GM19025 (cell line): ENCODE results near the gene MORC4.

ENCODE experiments used
- ATAC-seq: cut with Tn5 transposase; IDR thresholded peaks from one replicate; pipeline ENCODE4 v1.9.1; 2021; ENCODE audit warnings: mild to moderate bottlenecking, low read depth, moderate library complexity; ENCODE audit not compliant: unreplicated experiment

Gene MORC4

DNA sequence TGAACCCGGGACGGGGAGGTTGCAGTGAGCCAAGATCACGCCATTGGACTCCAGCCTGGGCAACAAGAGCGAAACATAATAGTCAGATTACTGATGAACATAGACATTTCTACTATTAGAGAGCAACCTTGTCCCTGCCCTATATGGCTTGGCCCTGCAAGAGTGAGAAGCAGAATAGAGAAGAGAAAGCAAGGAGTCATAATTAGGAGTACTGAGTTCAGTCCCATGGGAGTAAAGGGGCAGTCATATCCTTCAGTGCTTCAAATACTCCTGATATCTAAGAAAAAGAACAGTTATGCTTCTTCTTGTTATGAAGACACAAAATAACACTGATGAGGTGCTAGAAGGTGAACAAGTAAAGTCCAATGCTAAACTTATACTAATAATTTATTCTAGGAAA, 46.0 kb downstream of the MORC4 start:
- ATAC-seq = no peak

DNA sequence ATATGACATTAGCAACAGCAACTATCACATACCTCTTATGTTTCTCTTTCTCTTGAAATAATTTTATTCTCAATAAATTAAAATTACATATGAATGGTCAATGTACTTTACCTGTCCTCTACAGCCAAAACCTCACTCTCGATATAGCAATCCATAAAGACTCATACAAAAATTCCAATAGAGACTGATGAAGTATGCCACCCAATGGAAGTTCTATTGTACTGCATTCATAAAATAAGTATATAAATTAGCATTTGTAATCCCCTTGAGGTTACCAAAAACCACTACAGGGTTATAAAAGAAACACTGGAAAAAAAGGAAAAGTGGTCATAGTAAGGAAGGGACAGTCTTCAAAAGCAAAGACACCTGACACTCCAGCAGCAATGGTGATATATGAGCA, 47.0 kb downstream of the MORC4 start:
- ATAC-seq = no peak

DNA sequence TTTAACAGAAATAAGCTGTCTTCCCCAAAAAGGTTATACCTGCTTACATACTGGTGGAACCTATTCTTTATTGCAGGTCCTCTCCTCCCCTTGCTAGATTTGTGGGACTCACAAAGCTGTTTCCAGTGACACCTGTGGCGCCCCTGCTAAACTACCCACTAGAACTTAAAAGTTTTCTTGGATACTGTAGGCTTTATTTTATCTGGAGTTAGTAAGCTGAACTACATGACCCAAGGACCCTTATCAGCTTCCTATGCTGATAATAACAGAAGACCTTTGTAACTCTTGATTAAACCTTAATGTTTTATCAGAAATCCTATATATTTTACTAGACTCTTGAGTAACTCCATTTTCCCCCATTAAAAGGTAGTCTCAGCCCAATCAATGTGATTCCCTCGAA, 47.5 kb downstream of the MORC4 start:
- ATAC-seq = no peak

DNA sequence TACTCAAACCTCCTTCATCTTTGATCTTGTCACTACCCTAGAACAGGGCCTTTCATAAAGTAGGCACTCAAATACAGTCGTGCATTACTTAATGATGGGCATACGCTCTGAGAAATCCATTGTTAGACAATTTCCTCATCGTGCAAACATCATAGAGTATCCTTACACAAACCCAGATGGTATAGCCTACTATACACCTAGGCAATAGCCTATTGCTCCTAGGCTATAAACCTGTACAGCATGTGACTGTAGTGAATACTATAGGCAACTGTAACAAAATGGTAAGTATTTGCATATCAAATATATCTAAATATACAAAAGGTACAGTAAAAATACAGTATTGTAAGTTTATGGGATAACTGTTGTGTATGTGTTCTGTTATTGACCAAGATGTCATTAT, 47.9 kb downstream of the MORC4 start:
- ATAC-seq = no peak

DNA sequence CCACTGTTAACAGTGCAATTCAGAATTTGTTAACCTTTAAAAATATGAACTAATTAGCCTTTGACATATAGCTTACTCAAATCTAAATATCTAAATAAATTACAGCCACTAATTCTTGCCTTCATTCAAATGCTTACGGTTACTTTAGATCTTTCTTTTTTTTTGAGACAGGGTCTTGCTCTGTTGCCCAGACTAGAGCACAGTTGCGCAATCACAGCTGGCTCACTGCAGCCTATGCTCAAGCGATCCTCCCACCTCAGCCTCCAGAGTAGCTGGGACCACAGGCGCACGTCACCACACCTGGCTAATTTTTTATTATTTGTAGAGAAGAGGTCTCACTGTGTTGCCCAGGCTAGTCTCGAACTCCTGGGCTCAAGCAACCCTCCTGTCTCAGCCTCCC, 48.8 kb downstream of the MORC4 start:
- ATAC-seq = no peak

DNA sequence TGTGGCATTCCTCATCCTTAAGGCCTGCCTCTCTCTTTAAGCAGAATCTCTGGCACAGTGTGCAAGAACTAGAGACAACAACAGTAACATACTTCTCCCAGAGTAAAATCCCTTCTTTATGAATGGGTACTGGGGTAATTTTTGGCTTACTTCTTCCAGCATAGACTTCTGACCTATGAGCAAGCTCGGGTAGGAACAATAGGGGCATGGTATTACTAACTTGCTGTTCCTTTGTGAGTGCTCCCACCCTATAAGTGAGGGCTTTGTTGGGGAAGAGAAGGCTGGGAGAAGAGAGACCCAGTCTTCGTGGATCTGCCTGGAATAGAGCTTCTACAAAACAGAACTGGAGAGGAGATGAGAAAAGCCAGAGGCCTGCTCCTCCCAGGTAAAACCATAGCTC, 49.6 kb downstream of the MORC4 start:
- ATAC-seq = no peak

DNA sequence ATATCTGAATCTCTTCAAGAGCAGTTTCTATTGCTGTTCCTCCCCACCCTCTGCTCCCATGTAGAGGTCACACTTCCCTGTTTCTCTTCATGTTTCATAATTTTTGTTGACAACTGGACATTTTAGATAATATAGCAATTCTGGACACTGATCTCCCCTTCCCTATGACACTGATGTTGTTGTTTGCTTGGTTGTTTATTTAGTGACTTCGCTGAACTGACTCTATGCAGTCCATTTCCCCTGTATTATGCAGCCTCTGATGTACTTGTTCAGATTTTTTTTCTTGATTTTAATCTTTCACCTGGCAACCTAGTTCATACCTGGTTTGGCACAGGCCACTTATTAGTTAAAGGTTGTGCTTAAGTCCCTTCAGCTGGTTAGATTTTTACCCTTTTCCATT, 50.6 kb downstream of the MORC4 start:
- ATAC-seq = no peak

DNA sequence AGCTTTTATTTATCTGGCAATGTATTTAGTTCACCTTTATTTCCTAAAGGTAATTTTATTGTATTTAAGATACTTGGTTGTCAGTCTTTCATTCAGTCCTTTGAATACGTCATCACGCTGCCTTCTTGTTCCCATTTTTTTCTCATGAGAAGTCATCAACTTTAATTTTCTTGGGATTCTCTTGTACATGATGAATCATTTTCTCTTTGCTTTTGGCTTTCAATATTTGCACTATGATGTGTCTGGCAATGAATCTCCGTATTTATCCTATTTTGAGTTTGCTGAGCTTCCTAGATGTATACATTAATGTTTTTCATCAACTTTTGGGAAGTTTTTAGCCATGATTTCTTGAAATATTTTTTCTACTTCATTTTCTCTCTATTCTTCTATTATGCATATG, 51.4 kb downstream of the MORC4 start:
- ATAC-seq = no peak

DNA sequence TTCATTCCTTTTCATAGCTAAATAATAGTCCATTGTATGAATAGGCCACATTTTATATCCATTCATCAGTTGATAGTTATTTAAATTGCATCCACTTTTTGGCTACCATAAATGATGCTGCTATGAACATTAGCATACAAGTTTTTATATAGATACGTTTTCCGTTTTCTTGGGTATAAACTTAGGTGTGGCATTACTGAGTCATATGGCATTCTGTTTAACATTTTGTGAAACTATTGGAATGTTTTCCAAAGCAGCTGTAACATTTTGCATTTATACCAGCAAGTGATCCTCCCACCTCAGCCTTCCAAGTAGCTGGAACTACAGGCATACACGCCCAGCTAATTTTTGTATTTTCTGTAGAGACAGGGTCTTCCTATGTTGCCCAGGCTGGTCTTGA, 53.5 kb downstream of the MORC4 start:
- no peak for ATAC-seq

DNA sequence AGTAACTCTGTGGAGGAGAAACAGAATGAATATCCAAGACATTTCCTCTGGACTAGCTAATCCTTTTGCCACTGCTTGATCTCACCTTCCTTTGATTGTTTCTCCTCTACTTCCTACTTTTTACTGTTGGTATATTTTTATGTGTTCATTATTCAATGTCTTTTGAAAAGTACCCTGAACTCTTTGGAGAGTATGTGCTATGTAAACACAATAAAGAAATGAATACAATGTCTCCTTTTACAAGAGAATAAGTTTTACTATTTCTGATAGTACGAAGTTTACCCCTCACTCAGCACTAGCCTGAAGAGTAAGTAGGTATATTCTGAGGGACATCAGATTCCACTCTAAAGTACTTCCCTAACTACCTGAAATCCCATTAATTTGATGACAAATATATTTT, 59.9 kb downstream of the MORC4 start:
- no peak for ATAC-seq

DNA sequence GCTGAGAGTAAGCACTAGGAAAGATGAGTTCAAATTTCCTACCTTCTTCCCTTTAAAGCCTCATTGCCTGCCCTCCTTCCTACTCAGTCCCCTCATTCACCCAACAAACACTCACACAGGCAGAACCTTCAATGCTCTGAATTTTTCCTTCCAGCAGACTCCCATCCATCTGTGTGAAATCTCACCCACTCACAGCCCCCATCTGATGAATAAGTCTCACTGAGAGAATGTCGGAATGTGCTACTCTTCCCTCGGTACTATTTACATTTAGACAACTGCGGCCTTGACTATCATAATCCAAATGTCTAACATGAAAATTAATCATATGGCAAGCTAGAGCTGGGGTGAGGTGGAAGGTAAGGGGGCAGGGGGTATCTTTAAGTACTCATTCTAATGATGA, 60.4 kb downstream of the MORC4 start:
- ATAC-seq = no peak

DNA sequence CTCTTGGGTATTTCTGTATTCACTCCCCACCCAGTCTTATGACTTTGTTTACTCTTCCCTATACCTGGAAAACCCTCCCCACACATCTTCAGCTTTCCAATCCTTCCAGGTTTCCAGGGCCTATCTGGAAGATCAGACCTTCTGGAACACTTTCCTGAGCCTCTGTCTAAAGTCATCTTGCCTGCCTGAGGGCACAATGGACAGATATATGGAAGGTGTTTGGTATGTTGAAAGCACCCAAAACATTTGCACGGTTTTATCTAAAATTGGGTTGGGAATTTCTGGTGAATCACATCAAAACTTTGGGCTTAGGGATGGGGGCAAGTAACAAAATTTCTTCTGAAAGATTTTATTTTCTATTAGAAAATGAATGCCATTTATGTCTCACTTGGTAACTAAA, 63.8 kb downstream of the MORC4 start:
- no peak for ATAC-seq

DNA sequence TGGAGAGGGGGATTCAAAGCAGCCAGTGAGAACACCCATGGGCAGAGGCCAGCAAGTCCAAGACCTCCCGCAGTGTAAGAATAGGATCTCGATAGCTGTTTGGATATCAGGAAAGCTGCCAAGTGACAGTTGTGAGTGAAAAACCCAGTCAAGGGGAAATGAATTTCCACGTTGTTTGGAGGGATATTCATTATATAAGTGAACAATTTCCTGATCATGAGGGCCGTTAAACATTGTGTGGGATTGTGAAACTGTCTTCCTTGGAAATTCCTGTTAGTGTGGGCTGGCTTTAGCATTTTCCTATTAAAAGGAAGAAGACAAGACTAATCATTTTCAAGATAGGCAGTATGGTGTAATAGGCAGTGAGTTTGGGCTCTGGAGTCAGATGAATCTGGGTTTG, 64.8 kb downstream of the MORC4 start:
- ATAC-seq = no peak

DNA sequence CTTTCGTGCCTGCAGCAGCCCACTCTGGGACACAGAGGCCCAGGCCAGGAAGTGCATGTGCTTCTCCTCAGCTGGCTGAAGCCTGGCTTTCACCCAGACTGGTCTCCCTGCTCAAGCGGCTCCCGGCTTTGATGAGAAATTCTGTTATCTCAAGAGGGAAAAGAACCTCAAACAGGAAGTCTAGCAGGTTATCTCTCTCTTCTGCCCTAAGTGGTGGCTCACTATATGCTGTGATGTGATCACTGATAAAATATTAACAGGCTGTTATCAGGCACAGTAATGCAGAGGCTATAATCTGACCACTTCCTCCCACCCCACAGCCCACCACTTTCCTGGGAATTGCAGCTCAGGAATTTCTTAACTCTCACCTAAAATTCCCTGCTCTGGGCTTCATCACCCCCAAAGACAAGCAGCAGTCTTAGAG, 66.5 kb downstream of the MORC4 start:
- ATAC-seq = no peak

DNA sequence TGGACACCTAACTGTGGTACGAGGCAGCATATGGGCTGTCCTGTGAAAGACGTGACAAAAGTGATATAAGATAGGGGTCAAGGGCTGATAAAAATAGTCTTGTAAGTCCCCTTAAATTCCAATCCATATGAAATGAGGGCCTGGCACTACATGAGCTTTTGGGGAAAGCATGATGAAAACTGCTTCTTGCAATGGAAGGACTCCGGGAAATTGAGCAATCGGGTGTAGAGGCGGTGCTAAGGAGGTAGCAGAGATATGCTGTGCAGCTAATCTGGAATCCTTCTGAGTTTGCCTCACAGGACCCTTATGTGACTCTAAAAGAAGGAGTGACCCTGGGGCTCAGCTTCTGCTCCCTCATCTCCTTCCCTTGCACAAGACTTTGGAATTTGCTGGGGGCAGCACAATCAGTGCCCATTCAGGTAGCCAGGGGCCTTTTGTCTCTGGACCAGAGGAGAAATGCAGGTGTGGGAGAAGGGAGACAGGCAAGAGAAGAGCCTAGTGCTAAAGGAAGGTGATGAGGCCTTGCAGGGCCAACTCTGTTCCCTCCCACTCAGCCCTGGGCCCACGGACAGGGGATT, 67.0 kb downstream of the MORC4 start:
- ATAC-seq = no peak

DNA sequence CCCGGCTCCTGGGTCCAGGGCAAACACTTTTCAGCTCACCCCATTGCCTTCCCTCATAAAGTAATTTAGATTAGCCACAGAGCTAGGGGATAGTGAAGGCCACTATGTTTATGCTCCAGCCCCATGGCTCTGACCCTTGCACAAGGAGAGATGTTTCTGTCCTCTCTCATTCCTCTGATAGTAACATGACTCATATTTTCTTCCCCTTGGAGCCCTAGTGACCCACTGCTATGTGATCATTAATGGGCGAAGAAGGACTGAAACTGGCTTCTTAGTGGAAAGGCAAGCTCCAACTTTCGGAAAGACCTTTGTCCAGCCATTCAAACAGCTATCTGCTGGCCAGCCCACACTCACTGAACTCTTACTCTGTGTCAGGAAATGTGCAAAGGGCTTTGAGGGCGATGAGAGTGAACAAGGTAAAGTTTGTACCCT, 67.5 kb downstream of the MORC4 start:
- ATAC-seq = no peak

DNA sequence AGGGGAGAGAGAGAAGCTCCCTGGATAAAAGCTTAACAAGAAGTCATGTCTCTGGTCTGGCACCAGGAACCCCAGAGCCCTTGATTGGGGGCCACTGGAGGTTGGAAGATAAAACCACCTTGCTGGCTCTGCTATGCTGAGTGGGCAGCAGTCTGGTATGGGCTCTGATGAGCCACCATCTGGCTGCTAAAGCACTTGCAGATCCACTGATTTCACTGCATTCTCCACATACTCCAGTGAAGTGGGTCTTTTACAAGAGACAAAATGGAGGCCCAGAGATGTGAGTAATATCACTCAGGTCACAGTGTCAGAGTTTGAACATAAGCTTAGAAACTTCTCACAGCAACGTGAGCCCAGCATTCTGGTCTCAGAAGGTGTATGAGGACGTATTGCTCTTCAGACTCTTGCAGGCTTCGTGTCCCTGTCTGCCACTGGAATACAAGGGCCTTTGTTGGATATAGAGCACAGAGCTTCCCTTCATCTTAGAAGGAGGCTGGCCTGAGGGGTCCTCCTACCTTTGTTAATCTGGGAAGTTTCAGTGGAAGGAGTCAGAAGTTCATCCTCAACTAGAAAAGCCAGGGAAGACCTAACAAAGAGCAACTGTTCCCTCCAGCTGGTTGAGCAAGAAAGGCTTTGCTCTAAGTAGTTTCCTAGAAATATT, 68.1 kb downstream of the MORC4 start:
- ATAC-seq = no peak

DNA sequence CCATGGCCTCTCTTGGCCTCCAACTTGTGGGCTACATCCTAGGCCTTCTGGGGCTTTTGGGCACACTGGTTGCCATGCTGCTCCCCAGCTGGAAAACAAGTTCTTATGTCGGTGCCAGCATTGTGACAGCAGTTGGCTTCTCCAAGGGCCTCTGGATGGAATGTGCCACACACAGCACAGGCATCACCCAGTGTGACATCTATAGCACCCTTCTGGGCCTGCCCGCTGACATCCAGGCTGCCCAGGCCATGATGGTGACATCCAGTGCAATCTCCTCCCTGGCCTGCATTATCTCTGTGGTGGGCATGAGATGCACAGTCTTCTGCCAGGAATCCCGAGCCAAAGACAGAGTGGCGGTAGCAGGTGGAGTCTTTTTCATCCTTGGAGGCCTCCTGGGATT, 71.8 kb downstream of the MORC4 start:
- ATAC-seq = no peak

DNA sequence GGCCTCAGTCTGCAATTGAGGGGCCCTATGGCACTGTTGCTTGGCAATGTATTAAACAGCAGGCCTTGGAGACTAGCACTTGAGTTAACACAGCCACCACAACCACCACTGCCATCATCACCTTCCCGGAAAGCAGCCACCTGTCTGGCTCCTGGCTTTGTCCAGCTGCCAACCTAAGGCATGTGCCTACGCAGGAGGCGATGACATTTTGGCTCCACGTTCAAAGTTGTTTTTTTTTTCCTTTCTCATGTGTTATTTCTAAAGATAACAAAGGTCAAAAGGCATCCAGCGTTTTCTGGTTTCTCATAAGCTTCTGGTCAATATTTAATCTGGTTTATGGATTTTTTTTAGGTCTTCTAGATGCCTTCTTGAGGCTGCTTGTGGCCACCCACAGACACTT, 72.3 kb downstream of the MORC4 start:
- ATAC-seq = no peak

DNA sequence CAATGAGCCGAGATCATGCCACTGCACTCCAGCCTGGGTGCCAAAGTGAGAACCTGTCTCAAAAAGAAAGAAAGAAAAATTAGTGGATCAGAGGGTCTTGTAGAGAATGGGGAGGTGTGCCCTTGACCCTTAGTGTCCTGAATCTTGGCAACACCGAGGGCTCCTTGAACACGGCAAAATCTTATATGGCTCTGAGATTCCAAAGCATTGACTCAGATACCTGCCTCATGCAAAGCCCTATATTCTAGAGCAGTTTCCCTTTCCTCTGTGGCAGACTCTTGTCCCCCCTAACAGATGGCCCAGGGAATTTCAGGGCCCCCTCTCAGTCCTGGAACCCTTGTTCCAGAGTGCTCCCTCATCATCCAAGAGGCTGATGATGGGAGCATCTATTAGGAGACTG, 73.0 kb downstream of the MORC4 start:
- ATAC-seq = no peak

DNA sequence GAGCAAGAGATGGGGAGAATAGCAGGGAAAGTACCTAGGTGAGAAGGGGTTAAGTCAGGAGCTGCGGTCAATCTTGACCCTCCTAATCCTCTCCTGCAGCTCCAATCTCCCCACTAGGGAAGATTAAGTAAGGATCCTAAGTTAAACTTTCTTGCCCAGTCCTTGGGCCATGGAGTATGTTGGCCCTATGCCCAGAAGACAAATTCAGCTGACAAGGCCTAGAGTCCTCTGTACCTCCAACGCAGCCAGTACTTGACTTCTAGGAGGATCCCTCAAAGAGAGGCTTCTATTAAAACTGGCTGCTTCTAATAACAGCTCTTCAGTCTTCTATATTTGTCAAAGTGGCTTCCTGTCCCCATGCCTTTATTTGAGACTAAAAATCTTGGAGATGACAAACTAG, 78.4 kb downstream of the MORC4 start:
- ATAC-seq = no peak

DNA sequence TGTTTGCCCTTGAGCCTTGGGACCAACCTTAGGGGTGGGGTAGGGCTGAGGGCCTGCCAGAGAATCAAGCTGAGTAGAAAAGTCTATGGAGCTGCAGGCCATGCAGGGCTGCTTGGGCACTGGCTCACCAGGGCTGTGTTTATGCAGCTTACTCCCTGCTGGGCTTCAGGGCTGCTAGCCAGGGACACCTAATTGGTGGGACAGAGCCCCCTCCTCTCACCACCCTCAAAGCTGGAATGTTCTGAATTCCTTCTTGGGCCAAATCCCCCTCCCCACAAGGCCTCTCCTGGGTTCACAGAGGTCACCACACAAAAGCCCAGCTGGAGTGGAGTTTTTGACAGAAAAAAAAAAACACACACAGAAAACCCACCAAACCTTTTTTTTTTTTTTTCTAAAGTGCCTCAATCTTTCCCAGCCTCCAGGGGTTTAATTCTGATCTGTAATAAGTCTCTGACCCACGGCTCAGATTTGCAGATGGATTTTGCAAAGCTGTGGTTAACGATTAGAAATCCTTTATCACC, 80.0 kb downstream of the MORC4 start, which contains the start of gene CLDN2:
Gene CLDN2, plus strand, starts transcription at position 471 of the 521 bp plus-strand sequence. CDS start 7,827 bp downstream, outside the sequence.
- ATAC-seq = no peak
